GM12878 (cell line): ENCODE results near the gene SLC25A13.

Experiments
- CTCF ChIP-seq, 3 experiments: IDR thresholded peaks in 2 of 3; conservative IDR thresholded peaks in 1 of 3; 2 replicates each; pipeline ENCODE4 v1.5.1; 2011; ENCODE audit warnings: low read depth in 3 of 3, low read length in 3 of 3, mild to moderate bottlenecking in 3 of 3, control low read depth in 2 of 3, moderate library complexity in 2 of 3, inconsistent platforms in 1 of 3, mixed read lengths in 1 of 3; ENCODE audit not compliant: control insufficient read depth in 2 of 3, insufficient read depth in 1 of 3; ENCODE audit errors: extremely low read depth in 1 of 3
- EP300 ChIP-seq, 2 experiments: fragments of 150-350 bp in 1 of 2; IDR thresholded peaks; 2 replicates each; pipeline ENCODE4 v1.6.1; 2011 to 2012; ENCODE audit warnings: low read depth in 2 of 2, low read length in 2 of 2, borderline replicate concordance in 1 of 2, improper control_type of control experiment in 1 of 2, inconsistent platforms in 1 of 2; ENCODE audit not compliant: control insufficient read depth in 1 of 2
- IKZF2 ChIP-seq, 2 experiments: fragments of 450-650 bp; IDR thresholded peaks; 2 replicates each; pipeline ENCODE4 v1.6.1; 2017; ENCODE audit warnings: mild to moderate bottlenecking in 2 of 2, moderate library complexity in 2 of 2
- MEF2B ChIP-seq: fragments of 450-650 bp; IDR thresholded peaks from 2 replicates; pipeline ENCODE4 v1.6.1; 2018; ENCODE audit warnings: mild to moderate bottlenecking, moderate library complexity; ENCODE audit not compliant: partially characterized antibody, poor library complexity, severe bottlenecking
- POLR2A ChIP-seq: IDR thresholded peaks from 2 replicates; pipeline ENCODE4 v1.6.1; 2011; ENCODE audit warnings: low read depth, mild to moderate bottlenecking, low read length
- POLR2AphosphoS5 ChIP-seq: IDR thresholded peaks from 2 replicates; pipeline ENCODE4 v1.6.1; 2011; ENCODE audit warnings: mild to moderate bottlenecking, low read length, inconsistent platforms
- RCOR1 ChIP-seq: conservative IDR thresholded peaks from 2 replicates; pipeline ENCODE4 v1.6.1; 2012; ENCODE audit warnings: low read depth, low read length, improper control_type of control experiment

- no peak for TF ChIP-seq CTCF (IDR thresholded peaks at IDR 0.05 in 2 of 3, conservative IDR thresholded peaks at IDR 0.05 in 1 of 3; ENCODE audit: control insufficient read depth in 2 of 3, extremely low read depth in 1 of 3, insufficient read depth in 1 of 3, low read depth in 3 of 3, low read length in 3 of 3)
- no peak for TF ChIP-seq POLR2A
- TF ChIP-seq RCOR1 = no peak
- no peak for TF ChIP-seq EP300 (IDR thresholded peaks at IDR 0.05; ENCODE audit: borderline replicate concordance in 1 of 2, control insufficient read depth in 1 of 2, low read depth in 2 of 2, low read length in 2 of 2)
- TF ChIP-seq IKZF2 (IDR thresholded peaks at IDR 0.05) = no peak
- TF ChIP-seq MEF2B = no peak
- TF ChIP-seq POLR2AphosphoS5 = no peak
These were observed 140.7 kb downstream of the SLC25A13 start for GRCh38 chr7:96181174-96181573.
